ENCODE results near the gene MRGPRX4.
"Not testable (repeated sequence)": the region's sequence is repeated elsewhere in the genome, so short reads cannot be mapped to it uniquely, and the experiment has no call there.

MRGPRX4 gene

DNA sequence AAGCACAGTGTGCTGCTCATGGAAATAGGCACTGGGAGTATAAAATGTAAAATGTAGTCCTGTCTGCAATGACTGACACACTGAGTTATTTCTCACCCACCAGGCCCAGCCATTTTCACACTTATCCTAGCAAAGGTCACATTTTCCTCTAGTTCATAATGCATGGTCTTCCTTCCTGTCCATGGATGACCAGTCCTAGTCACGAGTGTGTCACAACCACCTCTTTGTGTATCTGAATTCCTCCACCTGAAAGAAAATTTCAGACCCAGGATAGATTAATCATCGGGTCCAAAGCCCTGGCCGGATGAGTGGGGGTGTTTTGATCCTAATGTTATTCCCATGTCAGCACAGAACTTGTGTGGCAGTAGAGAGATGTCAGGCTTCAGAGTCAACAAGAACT lies at the start of gene MRGPRX4:
MRGPRX4 (plus strand) TSS at position 172 of the 400 bp plus-strand sequence. CDS start 420 bp downstream, outside the sequence.
- DNase-seq (ENCODE audit: low read depth, low spot score): no peak
- no peak within 1 kb of the TSS for H3K4me3 ChIP-seq (ENCODE audit: low read depth, low read length)
- TF ChIP-seq, protein P1, sequence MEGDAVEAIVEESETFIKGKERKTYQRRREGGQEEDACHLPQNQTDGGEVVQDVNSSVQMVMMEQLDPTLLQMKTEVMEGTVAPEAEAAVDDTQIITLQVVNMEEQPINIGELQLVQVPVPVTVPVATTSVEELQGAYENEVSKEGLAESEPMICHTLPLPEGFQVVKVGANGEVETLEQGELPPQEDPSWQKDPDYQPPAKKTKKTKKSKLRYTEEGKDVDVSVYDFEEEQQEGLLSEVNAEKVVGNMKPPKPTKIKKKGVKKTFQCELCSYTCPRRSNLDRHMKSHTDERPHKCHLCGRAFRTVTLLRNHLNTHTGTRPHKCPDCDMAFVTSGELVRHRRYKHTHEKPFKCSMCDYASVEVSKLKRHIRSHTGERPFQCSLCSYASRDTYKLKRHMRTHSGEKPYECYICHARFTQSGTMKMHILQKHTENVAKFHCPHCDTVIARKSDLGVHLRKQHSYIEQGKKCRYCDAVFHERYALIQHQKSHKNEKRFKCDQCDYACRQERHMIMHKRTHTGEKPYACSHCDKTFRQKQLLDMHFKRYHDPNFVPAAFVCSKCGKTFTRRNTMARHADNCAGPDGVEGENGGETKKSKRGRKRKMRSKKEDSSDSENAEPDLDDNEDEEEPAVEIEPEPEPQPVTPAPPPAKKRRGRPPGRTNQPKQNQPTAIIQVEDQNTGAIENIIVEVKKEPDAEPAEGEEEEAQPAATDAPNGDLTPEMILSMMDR (IDR thresholded peaks at IDR 0.05; ENCODE audit: low read depth, low read length): no peak
- in situ Hi-C loops (cut with HindIII; ENCODE audit: low sequenced_read_pairs): no loop called here

DNA sequence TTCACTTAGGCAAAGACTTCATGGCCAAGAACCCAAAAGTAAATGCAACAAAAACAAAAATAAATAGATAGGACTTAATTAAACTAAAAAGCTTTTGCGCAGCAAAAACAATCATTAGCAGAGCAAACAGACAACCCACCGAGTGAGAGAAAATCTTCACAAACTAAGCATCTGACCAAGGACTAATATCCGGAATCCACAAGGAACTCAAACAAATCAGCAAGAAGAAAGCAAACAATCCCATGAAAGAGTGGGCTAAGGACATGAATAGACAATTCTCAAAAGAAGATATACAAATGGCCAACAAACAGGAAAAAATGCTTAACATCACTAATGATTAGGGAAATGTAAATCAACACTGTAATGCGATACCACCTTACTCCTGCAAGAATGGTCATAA lies 41.5 kb upstream of the MRGPRX4 start:
- DNase-seq (ENCODE audit: low read depth, low spot score); H3K4me3 ChIP-seq (ENCODE audit: low read depth, low read length); in situ Hi-C loops (cut with HindIII; ENCODE audit: low sequenced_read_pairs): not testable (repeated sequence)

DNA sequence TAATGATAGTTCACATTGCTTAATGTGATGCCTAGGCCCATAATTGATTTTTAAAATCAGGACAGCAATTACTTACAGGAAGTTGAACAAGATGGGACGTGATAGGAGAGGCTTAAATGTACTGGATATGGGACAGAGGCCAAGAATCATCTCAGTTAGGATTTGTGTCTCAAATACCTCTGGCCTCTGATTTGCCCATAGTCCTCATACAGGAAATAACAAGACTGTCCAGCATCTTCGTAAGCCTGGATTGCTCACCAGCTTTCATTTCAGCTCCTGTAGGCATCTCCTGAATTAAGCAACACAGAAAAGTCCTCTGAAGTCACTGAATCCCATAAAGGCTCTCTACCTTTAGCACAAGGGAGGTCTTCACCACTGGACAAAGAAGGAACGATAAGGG lies 40.3 kb upstream of the MRGPRX4 start, which contains the start of gene MRGPRX3:
MRGPRX3 (plus strand) TSS at position 231 of the 400 bp plus-strand sequence. CDS start 4,632 bp downstream, outside the sequence.
- TF ChIP-seq, protein P1 (IDR thresholded peaks at IDR 0.05; ENCODE audit: low read depth, low read length): no peak
- no peak within 1 kb of the TSS for H3K4me3 ChIP-seq (ENCODE audit: low read depth, low read length)
- DNase-seq (ENCODE audit: low read depth, low spot score): no peak
- in situ Hi-C loops (cut with HindIII; ENCODE audit: low sequenced_read_pairs): no loop called here

DNA sequence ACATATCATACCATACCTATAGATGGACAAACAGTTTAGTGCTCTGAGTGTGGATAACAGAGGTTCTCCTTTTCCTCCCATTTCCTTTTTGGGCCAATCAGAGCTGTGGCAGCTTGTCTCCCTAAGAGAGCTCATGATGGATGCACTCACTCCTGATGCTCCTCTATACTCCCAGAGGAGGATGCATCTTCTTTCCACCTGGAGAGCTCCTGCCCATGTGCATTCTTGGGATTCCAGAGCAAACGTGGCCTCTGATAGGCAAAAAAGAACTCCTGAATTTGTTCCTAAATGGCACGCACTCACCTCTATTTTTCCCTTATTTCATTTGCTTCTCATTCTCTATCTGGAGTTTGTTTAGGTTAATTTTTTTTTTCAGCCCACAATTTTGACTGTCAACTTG lies 37.3 kb upstream of the MRGPRX4 start:
- TF ChIP-seq, protein P1 (IDR thresholded peaks at IDR 0.05; ENCODE audit: low read depth, low read length): no peak
- no peak overlapping the region for H3K4me3 ChIP-seq (ENCODE audit: low read depth, low read length)
- no peak for DNase-seq (ENCODE audit: low read depth, low spot score)
- in situ Hi-C loops (cut with HindIII; ENCODE audit: low sequenced_read_pairs): no loop called here

DNA sequence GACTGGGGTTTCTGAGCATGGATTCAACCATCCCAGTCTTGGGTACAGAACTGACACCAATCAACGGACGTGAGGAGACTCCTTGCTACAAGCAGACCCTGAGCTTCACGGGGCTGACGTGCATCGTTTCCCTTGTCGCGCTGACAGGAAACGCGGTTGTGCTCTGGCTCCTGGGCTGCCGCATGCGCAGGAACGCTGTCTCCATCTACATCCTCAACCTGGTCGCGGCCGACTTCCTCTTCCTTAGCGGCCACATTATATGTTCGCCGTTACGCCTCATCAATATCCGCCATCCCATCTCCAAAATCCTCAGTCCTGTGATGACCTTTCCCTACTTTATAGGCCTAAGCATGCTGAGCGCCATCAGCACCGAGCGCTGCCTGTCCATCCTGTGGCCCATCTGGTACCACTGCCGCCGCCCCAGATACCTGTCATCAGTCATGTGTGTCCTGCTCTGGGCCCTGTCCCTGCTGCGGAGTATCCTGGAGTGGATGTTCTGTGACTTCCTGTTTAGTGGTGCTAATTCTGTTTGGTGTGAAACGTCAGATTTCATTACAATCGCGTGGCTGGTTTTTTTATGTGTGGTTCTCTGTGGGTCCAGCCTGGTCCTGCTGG lies 35.3 kb upstream of the MRGPRX4 start:
- H3K4me3 ChIP-seq (ENCODE audit: low read depth, low read length): no peak overlapping the region
- no peak for DNase-seq (ENCODE audit: low read depth, low spot score)
- in situ Hi-C loops (cut with HindIII; ENCODE audit: low sequenced_read_pairs): no loop called here
- TF ChIP-seq, protein P1 (IDR thresholded peaks at IDR 0.05; ENCODE audit: low read depth, low read length): no peak

DNA sequence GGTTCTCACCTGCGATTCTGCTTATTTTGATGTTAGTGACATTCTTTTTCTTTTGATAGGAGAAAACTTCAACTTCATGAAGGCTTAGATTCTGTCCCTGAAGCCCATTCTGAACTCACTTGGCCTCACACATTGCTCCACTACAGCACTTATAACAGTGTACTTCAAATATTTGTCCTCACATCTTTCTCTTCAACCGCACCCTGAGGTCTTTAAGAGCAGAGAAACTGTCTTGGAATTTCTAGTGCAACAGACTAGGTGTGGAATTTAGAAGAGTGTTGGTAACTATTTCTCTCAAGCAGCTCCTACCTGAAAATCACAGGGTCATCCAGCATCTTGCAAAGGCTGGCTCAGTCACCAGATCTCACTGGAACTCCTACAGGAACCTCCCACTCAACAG lies 32.5 kb upstream of the MRGPRX4 start:
- DNase-seq (ENCODE audit: low read depth, low spot score): no peak
- H3K4me3 ChIP-seq (ENCODE audit: low read depth, low read length): no peak overlapping the region
- TF ChIP-seq, protein P1 (IDR thresholded peaks at IDR 0.05; ENCODE audit: low read depth, low read length): no peak
- in situ Hi-C loops (cut with HindIII; ENCODE audit: low sequenced_read_pairs): no loop called here

DNA sequence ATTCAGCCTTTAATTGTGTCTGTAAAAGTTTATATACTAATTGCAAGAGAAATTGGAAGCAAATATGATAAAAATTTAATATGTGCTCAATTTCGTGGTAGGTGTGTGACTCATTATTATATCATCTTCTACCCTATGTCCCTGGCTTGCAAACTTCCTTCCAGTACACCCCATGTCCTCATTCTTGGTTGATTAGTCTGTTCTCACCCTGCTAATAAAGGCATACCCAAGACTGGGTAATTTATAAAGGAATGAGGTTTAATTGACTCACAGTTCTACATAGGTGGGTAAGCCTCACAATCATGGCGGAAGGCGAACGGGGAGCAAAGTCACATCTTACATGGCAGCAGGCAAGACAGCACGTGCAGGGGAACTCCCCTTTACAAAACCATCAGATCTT lies 28.4 kb upstream of the MRGPRX4 start:
- in situ Hi-C loops (cut with HindIII; ENCODE audit: low sequenced_read_pairs): no loop called here
- no peak for DNase-seq (ENCODE audit: low read depth, low spot score)
- TF ChIP-seq, protein P1 (IDR thresholded peaks at IDR 0.05; ENCODE audit: low read depth, low read length): no peak
- no peak overlapping the region for H3K4me3 ChIP-seq (ENCODE audit: low read depth, low read length)
